Right lobe of liver (tissue), 4 donors: ENCODE measurements around the gene ABCA8.

Source experiments
- POLR2A ChIP-seq: fragments of 450-650 bp; IDR thresholded peaks from one replicate; pipeline ENCODE4 v1.6.1; 2017; ENCODE audit warnings: antibody characterized with exemption, mild to moderate bottlenecking
- TF ChIP-seq, protein P1 (sequence below), 4 donors: fragments of 200-600 bp in 3 of 4; fragments of 450-650 bp in 1 of 4; IDR thresholded peaks; one replicate each; pipeline versions ENCODE4 v1.5.1 to v1.8.0; 2016 to 2022; ENCODE audit warnings: antibody characterized with exemption in 4 of 4, mild to moderate bottlenecking in 2 of 4
- donor health status: DM: no; HTN: no; CAD: no.
- donor health status: DM: no; HTN: no; CAD: no.
- donor health status: DM: no; HTN: yes; CAD: no.

DNA sequence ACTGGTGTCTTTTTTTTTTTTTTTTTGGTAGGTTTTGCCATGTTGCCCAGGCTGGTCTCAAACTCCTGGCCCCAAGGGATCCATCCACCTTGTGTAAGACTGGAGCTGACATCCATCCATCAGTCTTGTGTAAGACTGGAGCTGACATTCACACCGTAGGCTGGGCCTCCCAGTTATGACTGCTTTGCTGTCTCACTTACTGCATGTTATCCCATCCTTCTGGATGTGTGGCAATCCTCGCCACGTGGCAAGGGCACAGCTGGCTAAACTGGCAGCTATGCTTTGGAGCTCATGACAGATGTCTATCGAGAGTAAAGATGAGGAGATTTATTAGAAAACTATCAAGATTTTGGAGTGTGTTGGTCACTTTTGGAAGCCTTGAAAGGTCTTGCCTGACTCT, 115.1 kb downstream of the ABCA8 start:
- TF ChIP-seq, protein P1, sequence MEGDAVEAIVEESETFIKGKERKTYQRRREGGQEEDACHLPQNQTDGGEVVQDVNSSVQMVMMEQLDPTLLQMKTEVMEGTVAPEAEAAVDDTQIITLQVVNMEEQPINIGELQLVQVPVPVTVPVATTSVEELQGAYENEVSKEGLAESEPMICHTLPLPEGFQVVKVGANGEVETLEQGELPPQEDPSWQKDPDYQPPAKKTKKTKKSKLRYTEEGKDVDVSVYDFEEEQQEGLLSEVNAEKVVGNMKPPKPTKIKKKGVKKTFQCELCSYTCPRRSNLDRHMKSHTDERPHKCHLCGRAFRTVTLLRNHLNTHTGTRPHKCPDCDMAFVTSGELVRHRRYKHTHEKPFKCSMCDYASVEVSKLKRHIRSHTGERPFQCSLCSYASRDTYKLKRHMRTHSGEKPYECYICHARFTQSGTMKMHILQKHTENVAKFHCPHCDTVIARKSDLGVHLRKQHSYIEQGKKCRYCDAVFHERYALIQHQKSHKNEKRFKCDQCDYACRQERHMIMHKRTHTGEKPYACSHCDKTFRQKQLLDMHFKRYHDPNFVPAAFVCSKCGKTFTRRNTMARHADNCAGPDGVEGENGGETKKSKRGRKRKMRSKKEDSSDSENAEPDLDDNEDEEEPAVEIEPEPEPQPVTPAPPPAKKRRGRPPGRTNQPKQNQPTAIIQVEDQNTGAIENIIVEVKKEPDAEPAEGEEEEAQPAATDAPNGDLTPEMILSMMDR (IDR thresholded peaks at IDR 0.05) = no peak
- TF ChIP-seq POLR2A = no peak
